Fibroblast of skin of right biceps (primary cell): Measurements from ENCODE around the gene LGALSL.
A peak's percentile ranks its signal among the peaks of the same experiment; 100 is the strongest.

Experiments used
- DNase-seq: peaks from one replicate; pipeline ENCODE4 v3.0.0-alpha.2; 2013

The LGALSL gene

GRCh38 chr2:64474121-64474571 is 20.2 kb downstream of the LGALSL start:
- DNase-seq: no peak

DNA sequence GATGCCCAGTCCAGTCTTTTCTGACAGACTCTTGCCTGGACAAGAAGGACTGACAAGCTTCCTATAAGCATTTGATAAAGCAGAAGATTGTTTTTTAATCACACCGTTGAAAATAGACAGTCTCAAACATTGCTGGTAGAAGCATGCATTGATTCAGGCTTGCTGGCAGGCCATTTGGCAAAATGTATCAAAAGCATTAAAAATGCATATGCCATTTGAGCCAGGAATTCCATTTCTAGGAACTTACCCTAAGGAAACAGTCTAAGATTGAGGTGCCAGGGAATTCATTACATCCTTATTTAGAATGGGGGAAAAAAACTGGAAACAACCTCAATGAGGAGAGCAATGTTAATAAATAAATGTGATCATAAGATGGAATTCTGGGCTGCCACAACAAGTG is 20.7 kb downstream of the LGALSL start:
- no peak for DNase-seq

GRCh38 chr2:64477037-64477436 is 23.1 kb downstream of the LGALSL start:
- no peak for DNase-seq

- no peak for DNase-seq
Observed at GRCh38 chr2:64477979-64478378, 24.0 kb downstream of the LGALSL start.

GRCh38 chr2:64478502-64479230 is 24.7 kb downstream of the LGALSL start:
- DNase-seq: no peak

GRCh38 chr2:64479259-64480117 is 25.5 kb downstream of the LGALSL start:
- DNase-seq: no peak

- DNase-seq: no peak
Observed at GRCh38 chr2:64481665-64482064, 27.7 kb downstream of the LGALSL start.

DNA sequence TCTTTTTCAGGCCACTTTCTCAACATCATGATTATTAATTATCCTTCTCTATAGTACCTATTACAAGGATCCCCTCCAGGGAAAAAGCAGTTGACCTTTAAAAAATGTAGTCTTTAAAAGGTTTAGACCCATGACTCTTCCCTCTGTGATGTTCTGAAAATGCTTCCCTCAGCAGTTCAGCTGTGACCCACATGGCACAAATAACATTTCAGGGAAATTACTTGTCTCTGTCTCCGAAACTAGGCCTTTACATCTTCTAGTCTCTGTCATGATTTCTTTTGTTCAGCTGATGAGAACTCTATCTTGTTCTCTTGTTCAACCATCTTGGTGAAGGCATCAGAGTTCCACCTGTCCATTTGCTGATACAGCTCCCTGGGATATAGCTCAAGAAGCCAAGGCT is 28.3 kb downstream of the LGALSL start:
- no peak for DNase-seq

GRCh38 chr2:64482765-64483504 is 29.0 kb downstream of the LGALSL start:
- peak; percentile 61 for DNase-seq

- DNase-seq: no peak
Observed at GRCh38 chr2:64485331-64485730, 31.4 kb downstream of the LGALSL start.

- DNase-seq: no peak
Observed at GRCh38 chr2:64485961-64486360, 32.0 kb downstream of the LGALSL start.

DNA sequence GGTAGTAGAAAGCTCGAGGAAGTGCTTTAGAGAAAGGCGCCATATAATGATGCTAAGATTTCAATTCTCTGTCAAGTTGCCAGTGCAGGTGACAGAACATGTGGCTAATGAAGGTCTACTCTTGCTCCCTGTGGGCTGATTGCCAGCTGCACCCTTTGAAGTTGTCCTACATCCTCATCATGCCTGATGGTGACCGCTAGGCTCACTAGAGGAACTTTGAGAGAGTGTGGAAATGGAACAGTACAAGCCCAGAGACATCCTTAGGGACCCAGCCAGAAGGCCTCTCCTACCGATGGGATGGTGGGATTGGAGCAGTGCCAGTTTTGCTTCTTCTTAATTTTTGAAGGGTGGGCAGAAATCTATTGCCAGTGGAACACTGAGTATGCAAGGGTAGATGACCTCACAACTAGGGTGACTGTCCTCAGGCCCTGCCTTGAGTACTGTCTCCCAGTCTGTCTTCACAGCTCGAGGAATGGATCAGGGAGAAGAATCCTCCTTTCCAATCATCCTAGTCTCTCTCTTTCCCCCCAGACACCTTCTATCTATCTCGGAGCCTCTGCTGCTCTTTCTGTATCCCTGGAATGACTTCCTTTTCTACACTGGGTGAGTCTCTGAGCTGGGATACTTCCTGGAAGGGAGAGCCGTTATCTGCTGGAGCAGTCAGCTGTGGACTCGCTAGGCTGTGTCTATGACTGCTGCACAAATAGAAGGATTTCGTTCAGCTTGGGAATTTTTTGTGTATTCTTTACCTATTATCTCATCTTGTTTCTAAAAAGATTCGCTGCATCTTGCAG is 33.5 kb downstream of the LGALSL start:
- DNase-seq: no peak

DNA sequence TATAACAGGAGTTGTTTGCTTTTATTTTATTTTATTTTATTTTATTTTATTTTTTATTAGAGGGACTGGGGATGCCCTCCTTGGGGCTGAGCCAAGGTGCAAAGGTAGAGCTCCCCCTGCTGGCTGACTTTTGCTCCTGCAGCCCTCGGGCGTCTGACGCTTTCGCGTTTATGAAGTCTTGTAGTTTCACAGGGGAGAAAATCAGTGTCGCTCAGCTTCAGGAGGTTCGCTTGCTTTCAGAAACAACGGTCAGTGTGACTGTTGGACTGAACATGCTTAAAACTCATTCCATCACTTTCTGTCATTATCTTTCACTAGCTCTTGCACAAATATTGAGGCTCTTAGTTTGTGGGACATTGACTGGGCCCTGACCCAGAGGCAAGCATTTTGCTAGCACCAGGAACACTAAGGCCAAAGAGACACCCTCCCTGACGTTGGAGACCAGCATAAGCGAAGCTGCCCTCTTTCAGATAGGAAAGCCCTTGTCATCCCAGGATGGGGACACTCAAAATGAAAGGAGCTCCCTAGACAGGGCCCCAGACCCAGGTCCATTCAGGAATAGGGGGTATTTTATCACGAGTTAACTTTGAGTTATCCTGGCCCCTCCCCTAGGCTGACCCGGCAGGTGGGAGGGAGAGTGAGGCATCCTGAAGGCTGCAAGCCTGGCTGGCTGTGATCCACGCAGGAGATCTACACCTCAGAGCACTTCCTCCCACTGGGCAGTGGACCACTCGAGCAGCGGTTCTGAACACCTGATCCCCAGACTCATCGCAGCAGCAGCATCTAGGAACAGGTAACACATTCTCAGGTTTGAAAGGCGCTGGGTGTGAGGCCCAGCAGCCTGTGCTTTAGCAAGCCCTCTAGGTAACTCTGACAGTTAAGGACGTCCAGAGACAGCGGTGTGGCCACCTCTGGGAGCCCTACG is 34.4 kb downstream of the LGALSL start:
- peak; percentile 49 for DNase-seq

- DNase-seq: no peak
Observed at GRCh38 chr2:64489081-64489751, 35.3 kb downstream of the LGALSL start.

- DNase-seq: peak; percentile 42
Observed at GRCh38 chr2:64491426-64491825, 37.5 kb downstream of the LGALSL start.

GRCh38 chr2:64492272-64492671 is 38.3 kb downstream of the LGALSL start:
- DNase-seq: no peak

DNA sequence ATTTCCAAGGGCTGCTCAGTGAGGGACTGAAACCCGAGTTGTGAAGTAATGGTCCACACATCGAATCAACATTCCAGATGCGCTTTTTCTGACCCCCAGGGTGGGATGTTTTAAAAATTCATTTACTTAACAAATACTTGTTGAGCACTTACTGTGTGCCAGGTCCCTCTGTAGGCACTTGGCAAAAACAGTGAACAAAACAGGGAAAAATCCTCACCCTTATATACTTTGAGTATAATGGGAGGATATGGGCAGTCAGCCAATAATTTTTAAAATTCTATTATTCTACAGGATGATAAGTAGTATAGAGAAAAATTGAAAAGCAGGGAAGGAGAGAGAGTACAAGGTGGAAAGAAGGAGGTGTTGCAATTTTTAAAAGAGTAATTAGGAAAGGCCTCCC is 38.9 kb downstream of the LGALSL start:
- DNase-seq: no peak

- no peak for DNase-seq
Observed at GRCh38 chr2:64493788-64494187, 39.8 kb downstream of the LGALSL start.

DNA sequence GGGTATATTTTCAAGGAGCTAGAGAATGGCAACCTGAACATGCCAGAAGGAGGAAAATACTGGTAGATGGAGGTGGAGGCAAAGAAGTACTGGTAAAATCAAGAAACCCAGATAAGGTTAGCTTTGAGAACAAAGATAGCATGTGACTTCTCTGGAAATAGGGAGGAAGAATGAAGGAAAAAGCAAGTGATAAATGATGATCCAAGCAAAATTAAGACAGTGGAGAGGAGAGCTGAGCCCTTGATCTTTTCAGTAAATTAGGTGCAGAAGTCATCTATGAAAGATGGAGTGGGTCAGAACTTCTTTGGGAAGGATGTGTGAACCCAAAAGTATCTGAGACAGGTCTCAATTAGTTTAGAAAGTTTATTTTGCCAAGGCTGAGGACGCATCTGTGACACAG is 44.5 kb downstream of the LGALSL start:
- no peak for DNase-seq

DNA sequence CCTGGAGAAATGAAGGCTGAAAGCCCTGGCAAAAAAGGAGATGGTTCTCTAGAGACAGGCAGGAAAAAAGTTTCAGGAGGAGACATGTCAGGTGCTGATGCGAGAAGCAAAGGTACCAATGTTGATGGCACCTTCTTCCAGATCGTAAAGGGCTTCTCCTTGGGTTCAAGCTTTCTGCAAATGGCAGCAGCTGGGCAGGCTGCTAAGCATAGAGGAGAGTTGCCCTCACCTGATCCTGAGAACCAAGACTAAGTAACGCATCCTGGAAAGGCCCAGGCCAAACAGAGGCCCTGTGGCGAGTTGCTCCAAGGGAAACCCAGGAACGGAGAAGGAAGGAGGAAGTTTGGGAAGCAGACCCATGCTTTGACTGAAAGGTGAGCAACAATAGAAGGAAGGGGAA is 46.6 kb downstream of the LGALSL start:
- no peak for DNase-seq

- DNase-seq: no peak
Observed at GRCh38 chr2:64501946-64502345, 48.0 kb downstream of the LGALSL start.
